Effector memory CD4-positive, alpha-beta T cell (primary cell): Measurements from ENCODE around the gene CAMKV.
A peak's percentile ranks its signal among the peaks of the same experiment; 100 is the strongest.

Experiments used
- DNase-seq, 3 donors: peaks; one replicate each; pipeline ENCODE4 v3.0.0-alpha.2; 2020
- H3K27ac ChIP-seq: 2 replicates; pipeline ENCODE4 v1.7.0; 2013; ENCODE audit warnings: mild to moderate bottlenecking, low read length, moderate library complexity; ENCODE audit not compliant: insufficient read depth, poor library complexity, severe bottlenecking
- H3K27me3 ChIP-seq: replicated peaks from 2 replicates; pipeline ENCODE4 v1.7.0; 2013; ENCODE audit warnings: mild to moderate bottlenecking, low read length; ENCODE audit not compliant: insufficient read depth, control insufficient read depth, poor library complexity, severe bottlenecking
- H3K36me3 ChIP-seq: 2 replicates; pipeline ENCODE4 v1.7.0; 2013; ENCODE audit warnings: mild to moderate bottlenecking, low read length, moderate library complexity; ENCODE audit not compliant: control insufficient read depth, insufficient read depth
- H3K4me1 ChIP-seq: 2 replicates; pipeline ENCODE4 v1.7.0; 2013; ENCODE audit warnings: low read length, mild to moderate bottlenecking; ENCODE audit not compliant: control insufficient read depth, insufficient read depth, poor library complexity, severe bottlenecking
- H3K4me3 ChIP-seq: 2 replicates; pipeline ENCODE4 v1.7.0; 2013; ENCODE audit warnings: low read length, low read depth, mild to moderate bottlenecking; ENCODE audit not compliant: insufficient read depth, poor library complexity, severe bottlenecking
- H3K9me3 ChIP-seq: 2 replicates; pipeline ENCODE4 v1.7.0; 2013; ENCODE audit warnings: mild to moderate bottlenecking, low read length, moderate library complexity; ENCODE audit not compliant: control insufficient read depth

The CAMKV gene

DNA sequence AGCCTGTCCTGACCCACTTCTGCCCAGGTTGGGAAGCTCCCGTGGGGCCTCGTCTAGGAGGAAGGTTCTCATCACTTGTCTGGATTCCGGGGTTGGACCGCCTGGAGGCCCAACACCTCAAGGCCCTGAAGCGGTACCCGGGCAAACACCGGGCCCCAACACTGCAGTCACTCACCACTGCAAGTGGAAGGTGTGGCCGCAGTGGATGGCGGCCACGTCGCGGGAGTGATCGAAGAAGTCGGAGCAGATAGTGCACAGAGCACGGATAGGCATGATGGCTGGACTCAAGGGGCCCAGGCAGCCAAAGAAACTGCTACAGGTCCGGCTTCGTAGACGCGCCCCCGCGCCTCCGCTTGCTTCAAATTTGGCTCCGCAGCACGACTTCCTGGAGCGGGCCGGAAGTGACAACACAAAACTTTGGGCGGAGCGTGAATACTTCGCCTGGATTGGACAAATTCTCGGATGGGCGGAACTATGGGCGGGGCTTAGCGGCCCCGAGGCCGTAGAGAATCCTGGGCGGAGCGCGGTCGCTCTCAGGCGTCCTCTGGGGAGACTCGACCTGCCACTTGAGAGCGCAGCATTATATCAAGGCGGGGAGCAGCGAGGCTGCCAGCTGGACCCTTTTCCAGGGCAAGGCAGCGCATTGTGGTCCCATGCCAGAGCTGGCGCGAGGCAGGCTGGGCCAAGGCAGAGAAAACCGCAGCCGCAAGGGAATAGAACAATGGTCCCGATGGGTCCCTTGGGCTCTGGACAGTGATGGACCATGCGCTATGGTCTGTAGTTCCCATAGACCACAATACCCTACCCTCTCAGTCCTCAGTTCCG is 13.3 kb downstream of the CAMKV start, which contains the start of gene TRAIP:
Gene TRAIP, minus strand, starts transcription at position 384 of the 825 bp plus-strand sequence. Its CDS starts 111 bp downstream, at position 273.
- Histone ChIP-seq H3K27me3 (no peaks in the 10 kb centered on the region), H3K4me3 (peak within 1 kb of the TSS; percentile 57), H3K27ac (peak within 1 kb of the TSS; percentile 57), H3K36me3 (no peaks in the 10 kb centered on the region), H3K9me3 (no peaks in the 10 kb centered on the region), H3K4me1 (peaks cover 9% of the 10 kb centered on the region)
- DNase-seq, result peak; percentile 87 to 90 (median 90)

GRCh38 chr3:49855662-49856061 is 14.0 kb downstream of the CAMKV start:
- Histone ChIP-seq H3K27me3 (no peaks in the 10 kb centered on the region), H3K27ac (no peak overlapping the region), H3K4me1 (peaks cover 9% of the 10 kb centered on the region), H3K4me3 (peak overlapping the region; percentile 57), H3K9me3 (no peaks in the 10 kb centered on the region), H3K36me3 (no peaks in the 10 kb centered on the region)
- DNase-seq, result no peak

DNA sequence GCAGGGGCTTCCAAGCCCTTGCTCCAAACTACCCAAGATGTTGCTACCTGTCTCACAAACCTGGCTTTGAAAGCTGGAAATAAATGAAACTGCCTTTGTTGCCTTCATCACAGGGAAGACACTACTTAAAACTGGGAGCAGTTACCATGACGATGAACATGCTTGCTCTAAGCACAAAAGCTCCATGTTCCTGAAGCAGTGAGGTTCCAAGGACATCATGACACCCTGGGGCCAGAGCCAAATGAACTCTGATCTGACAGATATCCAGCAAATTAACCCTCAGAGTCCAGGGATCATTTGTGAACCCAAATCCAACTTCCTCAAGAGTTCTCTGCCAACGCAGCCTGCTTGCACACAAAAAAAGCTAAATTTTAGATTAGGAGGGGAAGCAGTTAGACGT is 24.0 kb downstream of the CAMKV start:
- H3K4me1 ChIP-seq, result no peaks in the 10 kb centered on the region
- H3K9me3 ChIP-seq, result no peaks in the 10 kb centered on the region
- no peaks in the 10 kb centered on the region for H3K27me3 ChIP-seq
- no peak overlapping the region for H3K27ac ChIP-seq
- DNase-seq, result no peak
- H3K36me3 ChIP-seq, result no peaks in the 10 kb centered on the region
- H3K4me3 ChIP-seq, result no peak overlapping the region

- Histone ChIP-seq H3K4me1 (no peaks in the 10 kb centered on the region), H3K36me3 (no peaks in the 10 kb centered on the region), H3K27me3 (no peaks in the 10 kb centered on the region), H3K4me3 (no peak overlapping the region), H3K9me3 (no peaks in the 10 kb centered on the region), H3K27ac (no peak overlapping the region)
- no peak for DNase-seq
Observed at GRCh38 chr3:49844464-49845183, 25.1 kb downstream of the CAMKV start.

DNA sequence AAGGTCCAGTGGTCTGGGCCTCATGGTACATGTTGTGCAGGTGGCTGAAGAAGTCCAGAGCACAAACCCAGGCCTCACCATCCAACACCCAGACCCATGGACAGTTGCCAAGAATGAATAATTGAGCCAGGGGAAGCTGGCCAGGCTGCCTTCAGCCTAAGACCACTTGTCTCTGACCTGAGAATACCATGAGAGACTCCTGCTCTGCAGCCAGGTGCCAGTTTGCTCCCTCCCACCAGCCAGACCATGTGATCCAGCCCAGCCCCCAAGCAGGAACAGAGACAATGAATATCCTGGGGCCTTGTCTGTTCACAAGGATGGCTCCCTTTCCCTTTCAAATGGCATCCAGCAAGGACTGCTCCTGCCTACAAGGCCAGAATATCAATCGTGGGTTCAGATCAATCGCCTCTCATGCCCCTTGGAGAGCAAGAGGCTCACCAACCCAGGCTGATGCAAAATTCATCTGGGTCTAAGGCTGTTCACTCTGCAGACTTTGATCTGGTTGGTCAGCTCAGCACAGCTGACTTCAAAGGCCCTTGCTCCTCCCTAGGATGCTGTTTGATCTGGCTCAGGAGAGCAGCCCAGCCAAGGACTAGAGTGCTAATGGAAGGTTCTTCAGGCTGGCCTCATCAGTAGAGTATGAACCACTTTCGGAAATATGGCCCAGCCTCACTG is 26.7 kb downstream of the CAMKV start:
- Histone ChIP-seq H3K9me3 (no peaks in the 10 kb centered on the region), H3K36me3 (no peaks in the 10 kb centered on the region), H3K27me3 (no peaks in the 10 kb centered on the region), H3K4me3 (no peak overlapping the region), H3K27ac (no peak overlapping the region), H3K4me1 (no peaks in the 10 kb centered on the region)
- DNase-seq, result no peak

GRCh38 chr3:49841806-49842205 is 27.9 kb downstream of the CAMKV start:
- H3K27ac ChIP-seq, result no peak overlapping the region
- no peaks in the 10 kb centered on the region for H3K9me3 ChIP-seq
- H3K36me3 ChIP-seq, result no peaks in the 10 kb centered on the region
- H3K4me3 ChIP-seq, result no peak overlapping the region
- H3K27me3 ChIP-seq, result no peaks in the 10 kb centered on the region
- H3K4me1 ChIP-seq, result no peaks in the 10 kb centered on the region
- no peak for DNase-seq

GRCh38 chr3:49841126-49841696 is 28.5 kb downstream of the CAMKV start:
- Histone ChIP-seq H3K27ac (no peak overlapping the region), H3K4me1 (no peaks in the 10 kb centered on the region), H3K27me3 (no peaks in the 10 kb centered on the region), H3K36me3 (no peaks in the 10 kb centered on the region), H3K4me3 (no peak overlapping the region), H3K9me3 (no peaks in the 10 kb centered on the region)
- no peak for DNase-seq

GRCh38 chr3:49840388-49840787 is 29.3 kb downstream of the CAMKV start:
- no peak overlapping the region for H3K4me3 ChIP-seq
- no peak overlapping the region for H3K27ac ChIP-seq
- no peaks in the 10 kb centered on the region for H3K4me1 ChIP-seq
- no peaks in the 10 kb centered on the region for H3K36me3 ChIP-seq
- no peaks in the 10 kb centered on the region for H3K9me3 ChIP-seq
- no peaks in the 10 kb centered on the region for H3K27me3 ChIP-seq
- DNase-seq, result no peak

DNA sequence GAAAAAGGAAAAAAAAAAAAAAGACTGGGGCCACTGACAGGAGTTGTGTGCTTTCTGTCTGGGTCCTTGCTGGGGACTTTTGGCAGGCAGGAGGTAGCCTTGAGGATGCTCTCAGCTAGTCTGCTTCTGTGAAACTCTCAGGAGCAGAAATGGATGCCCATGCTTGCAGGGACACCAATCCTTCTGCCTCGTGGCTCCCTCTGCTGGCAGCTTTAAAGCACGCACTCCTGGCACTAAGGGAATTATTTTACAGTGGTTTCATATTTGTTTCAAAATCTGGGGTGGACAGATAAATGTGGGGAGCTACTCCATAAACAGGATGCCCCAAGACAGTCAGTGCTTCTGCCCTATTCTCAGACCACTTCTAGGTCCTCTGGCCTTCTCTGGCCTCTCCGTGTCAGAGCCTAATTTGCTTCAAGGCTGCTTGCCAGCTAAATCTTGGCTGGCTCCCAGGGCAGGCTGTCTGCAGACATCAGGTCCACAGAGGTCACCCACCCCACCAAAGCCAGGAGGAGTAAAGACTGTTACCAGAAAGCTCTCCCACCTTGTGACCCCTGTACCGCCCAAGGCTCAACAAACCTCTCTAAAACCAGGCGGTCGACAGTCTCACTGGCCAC is 30.4 kb downstream of the CAMKV start:
- H3K9me3 ChIP-seq, result no peaks in the 10 kb centered on the region
- H3K36me3 ChIP-seq, result no peaks in the 10 kb centered on the region
- peak; percentile 53 to 66 (median 62) for DNase-seq
- no peak overlapping the region for H3K27ac ChIP-seq
- no peaks in the 10 kb centered on the region for H3K4me1 ChIP-seq
- no peak overlapping the region for H3K4me3 ChIP-seq
- no peaks in the 10 kb centered on the region for H3K27me3 ChIP-seq
